Measurements from ENCODE around the gene HDAC1. TPM values are rescaled to one million over a fixed set of nuclear protein-coding genes. Genes with fewer than 3 reads are reported as not detected.

Gene HDAC1
- total RNA-seq, 8 experiments from 2014 or later = 45.7 to 124 (median 77.0) TPM

DNA sequence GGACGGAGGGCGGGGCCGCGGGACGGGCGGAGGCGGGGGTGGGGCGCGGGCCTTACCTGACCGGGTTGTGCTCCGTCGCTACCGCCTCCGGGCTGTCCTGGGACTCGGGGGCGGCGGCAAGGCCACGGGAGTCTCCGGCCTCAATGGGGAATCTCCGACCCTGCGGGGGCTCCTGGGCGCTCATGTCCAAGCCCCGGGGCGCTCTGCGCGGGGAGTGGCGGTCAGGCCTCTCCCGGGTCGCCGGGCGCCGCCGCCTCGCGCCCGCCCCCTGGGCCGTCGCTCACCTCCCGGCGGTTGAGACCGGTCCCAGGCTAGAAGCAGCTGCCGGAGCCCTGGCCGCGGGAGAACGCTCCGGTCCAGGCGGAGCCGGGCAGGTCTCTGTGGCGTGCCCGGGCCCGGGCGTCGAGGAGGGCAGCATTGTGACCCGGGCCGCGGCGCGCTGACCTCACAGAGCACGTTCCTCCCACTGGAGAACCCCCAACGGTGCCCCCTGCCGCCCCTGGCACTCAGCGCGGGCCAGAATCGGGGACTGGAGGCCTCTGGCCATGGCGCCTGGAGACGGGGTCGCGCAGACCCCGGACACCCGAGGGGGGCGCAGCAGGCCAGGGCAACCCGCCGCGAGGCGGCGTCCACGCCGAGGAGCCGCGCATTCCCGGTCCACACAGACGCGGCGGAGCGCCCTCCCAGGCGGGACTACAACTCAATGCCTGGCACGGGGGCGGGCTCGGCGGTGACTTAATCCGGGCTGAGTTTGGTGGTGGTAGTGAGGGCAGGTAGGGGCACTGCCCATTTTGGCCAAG is 70.0 kb downstream of the HDAC1 start:
- in situ Hi-C loops (cut with MboI; ENCODE audit: low pct_unique_long_range_greater_than_20kb in 2 of 9, low sequenced_read_pairs in 9 of 9, unreplicated experiment in 9 of 9) = no loop called here
- WGBS, 10 experiments = 0 to 25% (median 11%) methylated on average over 3 to 17 of the region's 91 CpGs; no CpG with 5 or more reads in 6 of the 10 experiments

DNA sequence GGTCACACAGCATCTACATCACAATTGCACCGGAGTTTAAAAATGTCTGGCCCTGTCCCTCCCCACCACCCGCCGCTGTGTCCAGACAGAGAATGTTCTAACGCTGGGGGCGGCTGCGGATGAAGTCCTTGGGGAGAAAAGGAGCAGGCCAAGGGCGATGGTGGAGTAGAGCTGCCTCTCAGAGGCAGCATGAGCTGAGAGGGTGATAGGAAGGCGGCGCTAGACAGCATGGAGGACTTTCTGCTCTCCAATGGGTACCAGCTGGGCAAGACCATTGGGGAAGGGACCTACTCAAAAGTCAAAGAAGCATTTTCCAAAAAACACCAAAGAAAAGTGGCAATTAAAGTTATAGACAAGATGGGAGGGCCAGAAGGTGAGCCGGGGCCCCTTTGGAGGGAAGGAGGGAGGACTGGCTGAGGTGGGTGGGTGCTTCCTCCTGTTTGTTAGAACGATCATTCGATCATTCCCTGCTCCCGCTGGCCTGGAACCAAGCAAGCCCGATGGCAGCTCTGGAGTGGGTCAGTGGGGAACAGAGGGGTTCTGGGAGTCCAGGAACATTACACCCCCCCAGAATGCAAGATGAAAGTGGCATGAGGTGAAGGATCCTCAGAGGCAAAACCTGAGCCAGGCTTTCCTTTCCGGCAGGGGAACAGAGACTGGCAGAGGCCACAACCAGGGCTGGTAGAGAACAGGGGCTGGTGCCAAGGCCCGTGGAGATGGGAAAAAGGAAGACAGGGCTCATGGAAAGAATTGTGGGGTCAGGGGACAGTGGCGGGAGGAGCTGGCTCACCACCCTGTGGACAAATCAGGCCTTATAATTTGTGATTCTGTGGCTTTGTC is 70.8 kb downstream of the HDAC1 start, which contains the start of the genes FAM229A and TSSK3:
Gene FAM229A, minus strand, starts transcription at position 12 of the 840 bp plus-strand sequence. CDS start 394 bp downstream, outside the sequence.
Gene TSSK3, plus strand, starts transcription at position 66 of the 840 bp plus-strand sequence. Its CDS starts 163 bp downstream, at position 229.
- 43 to 100% (median 61%) methylated on average over 1 to 13 of the region's 17 CpGs; no CpG with 5 or more reads in 2 of the 10 experiments for WGBS, 10 experiments
- peak within 1 kb of the TSS; percentile 8 to 62 for H3K27ac ChIP-seq
- peak in 5 of 8 experiments; percentile 1 to 8 (median 7) for ATAC-seq (replicated peaks in 6 of 8)

More for the DNA sequence above, 70.0 kb downstream of the HDAC1 start:
- H3K4me3 ChIP-seq = peak overlapping the region; percentile 7 to 31 (median 25)
- ATAC-seq (replicated peaks in 6 of 8) = peak; percentile 57 to 78 (median 73)
- H3K4me1 ChIP-seq (replicated peaks in 1 of 2) = peaks cover 28 to 29% of the 10 kb centered on the region in 2 donors
- peak overlapping the region; percentile 8 to 62 for H3K27ac ChIP-seq

DNA sequence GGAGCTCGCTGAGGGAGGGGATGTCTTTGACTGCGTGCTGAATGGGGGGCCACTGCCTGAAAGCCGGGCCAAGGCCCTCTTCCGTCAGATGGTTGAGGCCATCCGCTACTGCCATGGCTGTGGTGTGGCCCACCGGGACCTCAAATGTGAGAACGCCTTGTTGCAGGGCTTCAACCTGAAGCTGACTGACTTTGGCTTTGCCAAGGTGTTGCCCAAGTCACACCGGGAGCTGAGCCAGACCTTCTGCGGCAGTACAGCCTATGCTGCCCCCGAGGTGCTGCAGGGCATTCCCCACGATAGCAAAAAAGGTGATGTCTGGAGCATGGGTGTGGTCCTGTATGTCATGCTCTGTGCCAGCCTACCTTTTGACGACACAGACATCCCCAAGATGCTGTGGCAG is 71.8 kb downstream of the HDAC1 start:
- no peak for ATAC-seq (replicated peaks in 6 of 8)
- WGBS, 10 experiments = 96 to 100% (median 100%) methylated on average over 2 to 11 of the region's 12 CpGs; no CpG with 5 or more reads in 5 of the 10 experiments
- Histone ChIP-seq H3K4me1 (replicated peaks in 1 of 2) (peaks cover 16 to 18% of the 10 kb centered on the region in 2 donors), H3K27ac (no peak overlapping the region), H3K4me3 (no peak overlapping the region)
- in situ Hi-C loops (cut with MboI; ENCODE audit: low pct_unique_long_range_greater_than_20kb in 2 of 9, low sequenced_read_pairs in 9 of 9, unreplicated experiment in 9 of 9) = no loop called here

More for the DNA sequence above, 70.8 kb downstream of the HDAC1 start, which contains the start of the genes FAM229A and TSSK3:
- peaks cover 20 to 21% of the 10 kb centered on the region in 2 donors for H3K4me1 ChIP-seq (replicated peaks in 1 of 2)
- H3K4me3 ChIP-seq = peak within 1 kb of the TSS; percentile 7 to 31 (median 25)
- in situ Hi-C loops (cut with MboI; ENCODE audit: low pct_unique_long_range_greater_than_20kb in 2 of 9, low sequenced_read_pairs in 9 of 9, unreplicated experiment in 9 of 9) = no loop called here

DNA sequence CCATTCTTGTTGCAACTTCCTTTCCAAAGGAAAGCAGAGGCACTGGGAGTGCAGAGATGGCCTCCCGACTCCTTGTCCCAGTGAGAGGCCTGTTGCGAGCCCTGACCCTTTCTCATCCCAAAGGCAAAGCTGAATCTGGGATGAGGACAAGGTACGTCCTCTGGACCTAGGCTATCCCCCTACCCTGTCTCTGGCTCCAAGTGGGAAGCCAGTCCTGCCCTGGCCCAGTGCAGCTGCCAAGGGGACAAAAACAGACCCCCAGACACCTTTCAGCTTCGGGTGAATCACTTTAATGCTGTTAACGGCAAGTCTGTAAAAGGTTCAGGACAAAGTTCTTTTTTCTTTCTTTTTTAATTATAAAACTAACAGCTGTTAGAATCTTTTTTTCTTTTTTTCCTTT is 73.0 kb downstream of the HDAC1 start:
- ATAC-seq (replicated peaks in 6 of 8) = no peak
- Histone ChIP-seq H3K4me3 (no peak overlapping the region), H3K27ac (no peak overlapping the region), H3K4me1 (replicated peaks in 1 of 2) (peaks cover 16 to 18% of the 10 kb centered on the region in 2 donors)
- in situ Hi-C loops (cut with MboI; ENCODE audit: low pct_unique_long_range_greater_than_20kb in 2 of 9, low sequenced_read_pairs in 9 of 9, unreplicated experiment in 9 of 9) = no loop called here
- WGBS, 10 experiments = 71 to 94% (median 89%) methylated on average over 2 to 5 of the region's 5 CpGs; no CpG with 5 or more reads in 1 of the 10 experiments

DNA sequence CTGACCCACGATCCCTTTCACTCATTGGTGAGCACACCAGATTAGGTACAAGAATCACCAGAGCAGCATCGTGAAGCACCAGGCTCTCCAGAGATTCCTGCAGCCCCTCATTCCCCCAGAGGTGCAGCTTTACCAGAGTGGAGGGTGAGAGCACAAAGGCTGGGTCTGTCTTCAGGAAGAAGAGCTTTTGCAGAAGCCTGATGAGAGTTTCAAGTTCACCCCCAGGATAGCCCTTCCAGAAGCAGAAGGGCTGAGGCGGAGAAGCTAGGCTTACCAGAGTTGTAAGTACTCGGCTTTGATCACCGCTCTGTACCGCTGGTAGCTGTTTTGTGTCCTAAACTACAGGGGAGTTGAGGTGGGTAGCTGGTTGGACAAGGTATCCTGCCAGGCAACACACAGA is 73.6 kb downstream of the HDAC1 start:
- in situ Hi-C loops (cut with MboI; ENCODE audit: low pct_unique_long_range_greater_than_20kb in 2 of 9, low sequenced_read_pairs in 9 of 9, unreplicated experiment in 9 of 9) = no loop called here
- no peak overlapping the region for H3K4me3 ChIP-seq
- WGBS, 10 experiments = 85 to 100% (median 98%) methylated on average over 1 to 6 of the region's 6 CpGs; no CpG with 5 or more reads in 3 of the 10 experiments
- ATAC-seq (replicated peaks in 6 of 8) = no peak
- no peak overlapping the region for H3K27ac ChIP-seq
- H3K4me1 ChIP-seq (replicated peaks in 1 of 2) = peaks cover 16 to 18% of the 10 kb centered on the region in 2 donors

DNA sequence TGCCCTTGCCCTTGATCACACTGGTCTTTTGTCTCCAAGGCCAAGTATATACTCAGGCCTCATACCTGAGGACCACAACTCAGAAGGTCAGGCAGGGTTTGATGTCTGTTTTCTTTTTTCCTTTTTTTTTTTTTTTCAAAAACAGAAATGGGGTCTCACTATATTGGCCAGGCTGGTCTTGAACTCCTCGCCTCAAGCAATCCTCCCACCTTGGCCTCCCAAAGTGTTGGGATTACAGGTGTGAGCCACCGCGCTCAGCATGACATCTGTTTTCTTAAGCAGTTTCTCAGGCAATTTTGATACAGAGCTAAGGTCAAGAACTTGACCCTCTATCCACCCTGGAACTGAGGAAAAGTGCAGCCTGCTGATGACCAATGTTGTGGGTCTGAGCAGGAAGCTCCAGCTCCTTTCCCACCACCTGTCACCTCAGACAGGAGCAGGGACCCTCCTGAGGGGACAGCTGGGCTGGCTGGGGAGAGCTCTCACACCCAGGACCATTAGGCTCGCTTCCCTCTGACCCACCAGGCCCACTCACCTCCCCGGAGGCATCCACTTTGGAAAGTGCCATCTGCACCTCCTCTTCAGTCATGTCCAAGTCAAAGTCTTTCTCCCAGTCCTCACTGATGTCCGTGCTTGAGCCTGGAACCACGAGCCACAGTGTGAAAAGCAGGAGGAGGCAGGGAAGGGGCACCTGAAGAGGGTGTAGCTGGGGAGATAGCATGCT is 76.2 kb downstream of the HDAC1 start:
- no peak for ATAC-seq (replicated peaks in 6 of 8)
- 70 to 100% (median 94%) methylated on average over 1 to 7 of the region's 7 CpGs; no CpG with 5 or more reads in 2 of the 10 experiments for whole genome bisulfite sequencing, 10 experiments

DNA sequence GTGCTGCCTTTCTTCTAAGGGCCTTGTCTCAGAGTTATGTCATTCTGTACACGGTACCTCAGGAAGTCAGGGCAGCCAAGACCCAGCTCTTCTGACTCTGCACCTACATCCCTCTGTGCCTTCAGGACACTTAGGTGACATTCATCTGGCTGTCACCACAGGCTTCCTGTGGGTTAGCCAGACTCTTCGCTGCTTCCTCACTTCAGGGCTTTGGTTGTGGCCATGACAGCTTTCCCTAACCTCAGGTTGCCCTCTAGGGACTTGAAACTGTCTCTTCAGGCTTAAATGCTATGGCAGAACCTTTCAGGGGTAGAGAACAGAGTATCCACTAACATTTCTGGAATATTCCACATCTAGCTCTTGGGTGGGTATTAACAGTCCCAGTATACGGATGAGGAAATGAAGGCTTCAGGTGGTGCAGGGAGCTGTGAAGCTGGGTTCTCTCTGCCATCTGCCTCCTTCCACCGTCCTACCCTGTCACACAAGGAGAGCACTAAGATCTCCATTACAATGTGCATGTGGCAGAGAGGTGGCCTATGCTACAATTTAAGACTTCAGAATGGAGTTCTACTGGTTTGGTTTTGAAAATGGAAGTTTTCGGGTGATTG is 80.4 kb downstream of the HDAC1 start:
- Histone ChIP-seq H3K27ac (no peak overlapping the region), H3K4me3 (no peak overlapping the region), H3K4me1 (replicated peaks in 1 of 2) (no peaks in the 10 kb centered on the region)
- ATAC-seq (replicated peaks in 6 of 8) = peak in 4 of 8 experiments; percentile 8 to 19 (median 12)
- 83 to 100% (median 94%) methylated on average over 1 to 5 of the region's 5 CpGs for WGBS, 10 experiments
- in situ Hi-C loops (cut with MboI; ENCODE audit: low pct_unique_long_range_greater_than_20kb in 2 of 9, low sequenced_read_pairs in 9 of 9, unreplicated experiment in 9 of 9) = no loop called here

More for the DNA sequence above, 76.2 kb downstream of the HDAC1 start:
- no peak overlapping the region for H3K27ac ChIP-seq
- no peak overlapping the region for H3K4me3 ChIP-seq
- in situ Hi-C loops (cut with MboI; ENCODE audit: low pct_unique_long_range_greater_than_20kb in 2 of 9, low sequenced_read_pairs in 9 of 9, unreplicated experiment in 9 of 9) = no loop called here
- no peaks in the 10 kb centered on the region for H3K4me1 ChIP-seq (replicated peaks in 1 of 2)

DNA sequence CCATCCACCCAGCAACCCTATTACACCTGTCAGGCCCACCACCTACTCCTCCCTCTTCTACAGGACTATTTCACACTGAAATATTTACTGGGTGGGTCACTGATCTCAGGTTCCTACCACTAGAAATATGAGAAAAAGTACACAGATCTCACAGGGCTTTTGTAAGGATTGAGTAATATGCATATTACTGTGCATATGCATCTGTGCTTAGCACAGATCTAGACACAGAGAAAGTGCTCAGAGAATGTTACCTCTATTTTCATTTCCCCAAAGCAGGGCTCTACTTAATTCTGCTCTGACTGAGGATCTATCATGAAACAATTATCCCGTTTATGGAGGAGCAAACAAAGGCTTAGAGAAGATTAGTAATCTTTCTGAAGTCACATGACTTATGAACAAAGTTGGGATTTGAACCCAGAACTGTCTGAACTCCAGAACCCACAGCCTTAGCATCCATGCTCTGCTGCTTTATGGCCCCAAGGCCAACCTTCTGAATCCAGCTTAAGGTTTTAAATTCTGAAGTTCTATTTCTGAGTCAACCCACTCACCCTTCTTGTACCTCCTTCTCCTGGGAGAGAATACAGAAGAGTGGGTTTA is 82.2 kb downstream of the HDAC1 start:
- in situ Hi-C loops (cut with MboI; ENCODE audit: low pct_unique_long_range_greater_than_20kb in 2 of 9, low sequenced_read_pairs in 9 of 9, unreplicated experiment in 9 of 9) = no loop called here

DNA sequence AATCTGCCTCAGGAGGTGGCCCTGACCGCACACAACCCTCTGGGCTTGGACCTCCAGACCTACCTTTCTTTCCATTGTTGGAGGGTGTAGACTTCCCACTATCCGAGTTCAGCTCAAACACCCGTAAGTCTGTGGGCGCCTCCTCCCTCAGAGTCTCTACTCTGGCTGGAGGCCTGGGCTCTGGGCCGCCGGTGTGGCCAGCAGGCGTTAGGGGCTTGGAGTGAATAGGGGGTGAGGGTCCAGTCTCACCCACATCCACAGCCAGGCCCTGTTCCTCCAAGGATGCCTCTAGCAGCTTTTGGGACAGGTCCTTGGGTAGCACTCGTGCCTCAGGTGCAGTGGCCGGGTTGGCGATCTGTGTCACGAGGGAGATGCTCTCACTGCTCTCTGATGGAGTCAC is 84.3 kb downstream of the HDAC1 start:
- in situ Hi-C loops (cut with MboI; ENCODE audit: low pct_unique_long_range_greater_than_20kb in 2 of 9, low sequenced_read_pairs in 9 of 9, unreplicated experiment in 9 of 9) = no loop called here
- no peak overlapping the region for H3K4me3 ChIP-seq
- H3K4me1 ChIP-seq (replicated peaks in 1 of 2) = no peaks in the 10 kb centered on the region
- ATAC-seq (replicated peaks in 6 of 8) = peak in 1 of 8 experiments; percentile 18
- H3K27ac ChIP-seq = no peak overlapping the region
- WGBS, 10 experiments = 79 to 100% (median 89%) methylated on average over 1 to 9 of the region's 11 CpGs; no CpG with 5 or more reads in 1 of the 10 experiments

More for the DNA sequence above, 82.2 kb downstream of the HDAC1 start:
- WGBS, 10 experiments = 13 to 100% (median 64%) methylated on average over 1 of the region's 1 CpG; no CpG with 5 or more reads in 1 of the 10 experiments
- H3K4me3 ChIP-seq = no peak overlapping the region
- no peaks in the 10 kb centered on the region for H3K4me1 ChIP-seq (replicated peaks in 1 of 2)
- H3K27ac ChIP-seq = no peak overlapping the region
- ATAC-seq (replicated peaks in 6 of 8) = peak in 3 of 8 experiments; percentile 86 to 97 (median 97)

DNA sequence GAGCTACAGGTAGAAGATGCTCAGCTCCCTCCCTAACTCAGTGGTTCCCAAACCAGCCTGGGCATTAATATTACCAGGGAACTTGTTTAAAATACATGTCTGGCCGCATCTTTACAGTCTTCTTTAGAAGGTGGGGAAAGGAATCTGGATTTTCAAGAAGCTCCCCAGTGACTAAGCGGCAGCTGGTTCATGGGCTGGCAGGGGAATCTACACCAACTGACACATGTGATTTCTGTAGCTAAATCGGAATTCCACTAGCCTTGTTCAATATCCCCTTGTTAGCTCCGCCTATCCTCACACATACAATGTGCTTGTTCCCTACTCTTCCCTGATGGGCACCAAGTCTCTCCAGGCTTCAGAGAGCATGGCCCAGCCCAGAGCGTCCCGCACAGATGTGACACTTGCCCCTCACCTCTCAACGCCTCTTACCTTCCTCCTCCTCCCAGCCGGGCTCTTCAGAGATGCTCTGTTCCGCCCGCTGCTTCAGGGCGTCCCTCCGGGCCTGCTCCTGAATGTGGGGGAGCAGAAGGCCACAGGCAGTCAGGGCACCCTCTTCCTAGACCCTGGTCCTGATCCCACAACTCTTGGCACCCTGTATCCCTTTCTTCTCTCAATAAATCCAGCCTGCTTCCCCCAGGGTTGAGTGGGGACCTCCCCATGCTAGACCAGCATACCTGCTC is 85.8 kb downstream of the HDAC1 start:
- H3K27ac ChIP-seq = no peak overlapping the region
- WGBS, 10 experiments = 66 to 100% (median 93%) methylated on average over 1 to 12 of the region's 12 CpGs; no CpG with 5 or more reads in 1 of the 10 experiments
- in situ Hi-C loops (cut with MboI; ENCODE audit: low pct_unique_long_range_greater_than_20kb in 2 of 9, low sequenced_read_pairs in 9 of 9, unreplicated experiment in 9 of 9) = no loop called here
- ATAC-seq (replicated peaks in 6 of 8) = peak in 2 of 8 experiments; percentile 8 to 18
- H3K4me3 ChIP-seq = no peak overlapping the region
- no peaks in the 10 kb centered on the region for H3K4me1 ChIP-seq (replicated peaks in 1 of 2)

DNA sequence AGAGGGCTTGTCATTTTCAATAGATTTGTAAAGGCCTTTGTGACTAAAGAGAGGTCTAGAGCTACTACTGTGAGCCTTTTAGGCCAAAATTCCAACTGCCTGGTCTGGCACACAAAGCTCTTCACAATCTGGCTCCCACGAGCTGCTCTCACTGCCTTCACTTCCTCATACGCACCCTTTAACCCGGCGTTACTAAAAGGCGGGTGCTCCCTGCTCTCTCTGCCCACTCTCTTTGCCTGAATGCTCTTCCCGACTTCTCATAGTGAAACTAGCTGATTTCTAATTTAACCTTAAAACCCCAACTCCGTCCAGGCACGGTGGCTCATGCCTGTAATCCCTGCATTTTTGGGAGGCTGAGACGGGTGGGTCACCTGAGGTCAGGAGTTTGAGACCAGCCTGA is 88.2 kb downstream of the HDAC1 start:
- Histone ChIP-seq H3K4me1 (replicated peaks in 1 of 2) (no peaks in the 10 kb centered on the region), H3K27ac (no peak overlapping the region), H3K4me3 (no peak overlapping the region)
- in situ Hi-C loops (cut with MboI; ENCODE audit: low pct_unique_long_range_greater_than_20kb in 2 of 9, low sequenced_read_pairs in 9 of 9, unreplicated experiment in 9 of 9) = no loop called here
- ATAC-seq (replicated peaks in 6 of 8) = no peak
- WGBS, 10 experiments = 87 to 100% (median 96%) methylated on average over 1 to 9 of the region's 9 CpGs; no CpG with 5 or more reads in 2 of the 10 experiments
